Endothelial cell of umbilical vein (primary cell): ENCODE results near the gene GGT5. TPM values are rescaled to one million over a fixed set of nuclear protein-coding genes. Genes with fewer than 3 reads are reported as not detected.

ENCODE experiments used
- BruUV-seq: library from RNA; stranded (reverse); fragments of 400-500 nt; replicated peaks from 2 replicates; lab custom pipeline; 2021; lab: Mats Ljungman, UMichigan
- CTCF ChIA-PET: fragments of 300-600, 350-600 bp; sonication (Branson Sonifier 250); formaldehyde crosslinking; loops from one replicate; lab custom pipeline; 2021; ENCODE audit warnings: antibody characterized with exemption, inconsistent platforms; lab: Charles Lee
- POLR2A ChIA-PET: fragments of 300-600, 350-600 bp; sonication (Branson Sonifier 250); formaldehyde crosslinking; loops from one replicate; lab custom pipeline; 2021; ENCODE audit warnings: antibody characterized with exemption, inconsistent platforms; lab: Charles Lee
- DNase-seq: peaks from one replicate; pipeline ENCODE4 v3.0.0-alpha.2; 2011; ENCODE audit warnings: low read depth, low spot score
- FAIRE-seq: peaks from 2 replicates; lab custom pipeline; 2011; peaks lifted over from hg19 to GRCh38; lab: Jason Lieb, UNC
- H2AFZ ChIP-seq: 2 replicates; pipeline ENCODE4 v1.6.0; 2012; ENCODE audit warnings: low read depth, low read length, control low read depth, inconsistent platforms
- H3K27ac ChIP-seq: 2 replicates; pipeline ENCODE4 v1.5.1; 2011; ENCODE audit warnings: low read depth, mild to moderate bottlenecking, control low read depth, low read length, moderate library complexity; ENCODE audit not compliant: insufficient read depth
- H3K27me3 ChIP-seq, 2 experiments: 2 replicates each; pipeline versions ENCODE4 v1.6.0 to v1.6.1; 2011; ENCODE audit warnings: low read length in 2 of 2, mixed read lengths in 1 of 2; ENCODE audit not compliant: control insufficient read depth in 2 of 2, insufficient read depth in 2 of 2
- H3K36me3 ChIP-seq, 2 experiments: 2 replicates in 1 of 2; 3 replicates in 1 of 2; pipeline ENCODE4 v1.5.1; 2011; ENCODE audit warnings: low read length in 2 of 2, mild to moderate bottlenecking in 1 of 2, moderate library complexity in 1 of 2; ENCODE audit not compliant: control insufficient read depth in 2 of 2, insufficient read depth in 2 of 2; ENCODE audit errors: extremely low read depth in 1 of 2
- H3K4me1 ChIP-seq: 3 replicates; pipeline ENCODE4 v1.5.1; 2011; ENCODE audit warnings: mild to moderate bottlenecking, low read length; ENCODE audit not compliant: control insufficient read depth, insufficient read depth; ENCODE audit errors: extremely low read depth
- H3K4me2 ChIP-seq: 2 replicates; pipeline ENCODE4 v1.6.1; 2011; ENCODE audit warnings: low read length, control low read depth, mixed read lengths; ENCODE audit not compliant: insufficient read depth
- H3K4me3 ChIP-seq, 3 experiments: fragments of 200-600 bp in 1 of 3; sonication (generic), shearing (Covaris generic) in 1 of 3; replicated peaks in 1 of 3; 2 replicates each; pipeline ENCODE4 v1.5.1; 2011 to 2016; ENCODE audit warnings: control low read depth in 3 of 3, low read length in 3 of 3, mild to moderate bottlenecking in 2 of 3, inconsistent platforms in 1 of 3, low read depth in 1 of 3, moderate library complexity in 1 of 3; ENCODE audit not compliant: insufficient read depth in 1 of 3
- H3K79me2 ChIP-seq: 2 replicates; pipeline ENCODE4 v1.6.0; 2012; ENCODE audit warnings: low read length, inconsistent platforms; ENCODE audit not compliant: control insufficient read depth, insufficient read depth
- H3K9ac ChIP-seq: replicated peaks from 2 replicates; pipeline ENCODE3; 2011; ENCODE audit warnings: low read length, control low read depth; ENCODE audit not compliant: insufficient read depth; ENCODE audit errors: extremely low read depth
- H3K9me1 ChIP-seq: replicated peaks from 3 replicates; pipeline ENCODE4 v1.6.0; 2011; ENCODE audit warnings: mild to moderate bottlenecking, low read length; ENCODE audit not compliant: control insufficient read depth, insufficient read depth; ENCODE audit errors: extremely low read depth
- H3K9me3 ChIP-seq: replicated peaks from 2 replicates; pipeline ENCODE4 v1.5.1; 2012; ENCODE audit warnings: low read length, inconsistent platforms; ENCODE audit not compliant: control insufficient read depth, insufficient read depth
- H4K20me1 ChIP-seq: replicated peaks from 2 replicates; pipeline ENCODE3; 2011; ENCODE audit warnings: mild to moderate bottlenecking, low read length; ENCODE audit not compliant: control insufficient read depth, insufficient read depth; ENCODE audit errors: extremely low read depth
- EZH2 ChIP-seq: IDR thresholded peaks from 2 replicates; pipeline ENCODE4 v1.6.1; 2012; ENCODE audit warnings: borderline replicate concordance, low read depth, mild to moderate bottlenecking, moderate library complexity, low read length, inconsistent platforms; ENCODE audit not compliant: severe bottlenecking
- FOS ChIP-seq: IDR thresholded peaks from 2 replicates; pipeline ENCODE4 v1.6.1; 2011; ENCODE audit warnings: mild to moderate bottlenecking, low read length, moderate library complexity, borderline replicate concordance; ENCODE audit not compliant: insufficient read depth
- GATA2 ChIP-seq: IDR thresholded peaks from 2 replicates; pipeline ENCODE4 v1.7.0; 2011; ENCODE audit warnings: low read depth, mild to moderate bottlenecking, moderate library complexity, mixed read lengths, low read length; ENCODE audit not compliant: insufficient read length, insufficient read depth
- JUN ChIP-seq: IDR thresholded peaks from 2 replicates; pipeline ENCODE4 v1.6.1; 2011; ENCODE audit warnings: borderline replicate concordance, low read depth; ENCODE audit not compliant: insufficient read length, insufficient read depth
- MAX ChIP-seq: IDR thresholded peaks from 2 replicates; pipeline ENCODE4 v1.6.1; 2011; ENCODE audit not compliant: insufficient read depth, insufficient read length
- MYC ChIP-seq: IDR thresholded peaks from one replicate; pipeline ENCODE4 v1.6.1; 2011; ENCODE audit warnings: mild to moderate bottlenecking, low read depth, low read length
- POLR2A ChIP-seq: IDR thresholded peaks from 2 replicates; pipeline ENCODE4 v1.6.1; 2012; ENCODE audit warnings: low read depth, mild to moderate bottlenecking, control low read depth, low read length
- POLR2AphosphoS5 ChIP-seq: IDR thresholded peaks from 2 replicates; pipeline ENCODE4 v1.6.1; 2012; ENCODE audit warnings: low read depth, mild to moderate bottlenecking, control low read depth, low read length, moderate library complexity; ENCODE audit not compliant: insufficient read depth
- dilution Hi-C: fragments of 300-500 bp; cut with MboI; formaldehyde crosslinking; loops from one replicate; pipeline ENCODE4 v1.15.0; 2019; ENCODE audit warnings: low sequenced_read_pairs; ENCODE audit not compliant: extremely low pct_ligation_motif_present
- intact Hi-C: fragments of 100-400 bp; cut with micrococcal nuclease; formaldehyde crosslinking; loops from one replicate; pipeline ENCODE4 v1.10.0; 2022
- polyA plus RNA-seq, 4 experiments: library from polyadenylated mRNA; depleted of rRNA in 3 of 4; stranded (reverse) in 3 of 4; unstranded in 1 of 4; fragments of >200 nt; gene quantifications; 2 replicates each; pipeline versions ENCODE4 v1.2.1 to v1.2.3, GENCODE V29; 2011 to 2012; ENCODE audit warnings: missing spikeins in 1 of 4
- total RNA-seq: library from RNA; stranded (reverse); gene quantifications from 2 replicates; pipeline ENCODE4 v1.2.3, GENCODE V29; 2021
- TF ChIP-seq, protein P1 (sequence below), 2 donors: IDR thresholded peaks; 1 replicate in 1 of 2; 2 replicates in 1 of 2; pipeline ENCODE4 v1.5.1; 2011; ENCODE audit warnings: low read length in 2 of 2, mild to moderate bottlenecking in 2 of 2, moderate library complexity in 2 of 2, control low read depth in 1 of 2, inconsistent platforms in 1 of 2, low read depth in 1 of 2; ENCODE audit not compliant: insufficient read depth in 1 of 2; ENCODE audit errors: extremely low read depth in 1 of 2

The GGT5 gene
- total and polyA plus RNA-seq, 2 donors (not counting 3 experiments of a cell fraction or from before 2014, with no cell fraction given) = 45.9 to 293 TPM

DNA sequence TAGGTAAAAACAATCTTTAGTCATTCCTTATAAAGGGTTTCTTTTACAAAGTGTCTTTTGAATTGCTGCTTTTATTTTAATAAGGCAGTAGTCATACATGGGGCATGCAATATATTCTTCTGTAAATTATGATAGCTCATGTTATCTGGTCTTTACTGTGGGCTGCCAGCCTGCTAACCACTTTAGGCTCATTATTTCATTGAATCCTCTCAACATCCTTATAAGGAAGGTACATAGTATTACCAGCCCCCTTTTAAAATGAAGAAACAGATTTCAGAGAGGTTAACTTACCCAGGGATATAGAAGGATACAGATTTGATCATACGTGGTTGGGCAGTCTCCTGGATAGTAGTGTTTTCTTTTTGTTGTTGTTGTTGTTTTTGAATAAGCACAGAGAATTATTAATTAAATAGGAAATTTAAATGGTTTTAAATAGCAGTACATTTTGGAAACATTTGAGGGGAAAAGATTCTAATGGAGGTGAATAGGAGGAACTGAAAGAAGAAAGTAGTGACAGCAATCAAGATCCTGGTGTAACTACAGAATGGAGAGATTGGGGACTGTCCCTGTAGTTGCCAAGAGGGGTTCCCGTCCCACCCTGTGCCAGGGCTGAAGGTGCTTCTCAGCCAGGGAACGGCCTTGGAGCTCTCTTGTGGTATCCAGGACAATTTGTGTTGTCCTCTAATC, 46.8 kb upstream of the GGT5 start:
- no TSS peak for BruUV-seq
- no peak overlapping the region for H3K9ac ChIP-seq
- no peak for TF ChIP-seq GATA2
- TF ChIP-seq POLR2A = no peak
- TF ChIP-seq POLR2AphosphoS5 = no peak
- TF ChIP-seq MAX = no peak
- no peak overlapping the region for H3K27ac ChIP-seq
- no peaks in the 10 kb centered on the region for H3K9me3 ChIP-seq
- FAIRE-seq (no peak), DNase-seq (no peak)
- H3K9me1 ChIP-seq = no peaks in the 10 kb centered on the region
- ChIA-PET CTCF (no interaction called here), POLR2A (no interaction called here)
- peaks cover 8% of the 10 kb centered on the region for H4K20me1 ChIP-seq
- no peaks in the 10 kb centered on the region for H3K27me3 ChIP-seq
- no peak overlapping the region for H3K4me2 ChIP-seq
- no peaks in the 10 kb centered on the region for H3K36me3 ChIP-seq
- intact Hi-C loops = no loop called here
- H2AFZ ChIP-seq = no peak overlapping the region
- peaks cover 59% of the 10 kb centered on the region for H3K79me2 ChIP-seq
- dilution Hi-C loops = no loop called here
- peaks cover 23% of the 10 kb centered on the region for H3K4me1 ChIP-seq
- no peak overlapping the region for H3K4me3 ChIP-seq

- DNase-seq (no peak), FAIRE-seq (no peak)
- H3K9me1 ChIP-seq = no peaks in the 10 kb centered on the region
- H3K4me3 ChIP-seq = no peak overlapping the region
- CTCF ChIA-PET = no interaction called here
- BruUV-seq = no TSS peak
- no peak overlapping the region for H3K27ac ChIP-seq
- H3K4me2 ChIP-seq = no peak overlapping the region
- H3K4me1 ChIP-seq = peaks cover 26% of the 10 kb centered on the region
- H3K9ac ChIP-seq = no peak overlapping the region
- H3K36me3 ChIP-seq = no peaks in the 10 kb centered on the region
- peaks cover 61% of the 10 kb centered on the region for H3K79me2 ChIP-seq
- POLR2A ChIA-PET = no interaction called here
- intact Hi-C loops = no loop called here
- no peaks in the 10 kb centered on the region for H3K9me3 ChIP-seq
- peaks cover 8% of the 10 kb centered on the region for H4K20me1 ChIP-seq
- H3K27me3 ChIP-seq = no peaks in the 10 kb centered on the region
- dilution Hi-C loops = no loop called here
- H2AFZ ChIP-seq = no peak overlapping the region
- TF ChIP-seq MYC = no peak
- no peak for TF ChIP-seq POLR2A
- TF ChIP-seq GATA2 = no peak
- no peak for TF ChIP-seq EZH2
- no peak for TF ChIP-seq JUN
- no peak for TF ChIP-seq POLR2AphosphoS5
- no peak for TF ChIP-seq MAX
- no peak for TF ChIP-seq FOS
- TF ChIP-seq, protein P1, sequence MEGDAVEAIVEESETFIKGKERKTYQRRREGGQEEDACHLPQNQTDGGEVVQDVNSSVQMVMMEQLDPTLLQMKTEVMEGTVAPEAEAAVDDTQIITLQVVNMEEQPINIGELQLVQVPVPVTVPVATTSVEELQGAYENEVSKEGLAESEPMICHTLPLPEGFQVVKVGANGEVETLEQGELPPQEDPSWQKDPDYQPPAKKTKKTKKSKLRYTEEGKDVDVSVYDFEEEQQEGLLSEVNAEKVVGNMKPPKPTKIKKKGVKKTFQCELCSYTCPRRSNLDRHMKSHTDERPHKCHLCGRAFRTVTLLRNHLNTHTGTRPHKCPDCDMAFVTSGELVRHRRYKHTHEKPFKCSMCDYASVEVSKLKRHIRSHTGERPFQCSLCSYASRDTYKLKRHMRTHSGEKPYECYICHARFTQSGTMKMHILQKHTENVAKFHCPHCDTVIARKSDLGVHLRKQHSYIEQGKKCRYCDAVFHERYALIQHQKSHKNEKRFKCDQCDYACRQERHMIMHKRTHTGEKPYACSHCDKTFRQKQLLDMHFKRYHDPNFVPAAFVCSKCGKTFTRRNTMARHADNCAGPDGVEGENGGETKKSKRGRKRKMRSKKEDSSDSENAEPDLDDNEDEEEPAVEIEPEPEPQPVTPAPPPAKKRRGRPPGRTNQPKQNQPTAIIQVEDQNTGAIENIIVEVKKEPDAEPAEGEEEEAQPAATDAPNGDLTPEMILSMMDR (IDR thresholded peaks at IDR 0.05; ENCODE audit: extremely low read depth in 1 of 2, insufficient read depth in 1 of 2, low read depth in 1 of 2, low read length in 2 of 2) = no peak
Measured at GRCh38 chr22:24290459-24290858, 45.6 kb upstream of the GGT5 start.
